ENCODE measurements around the gene SAPCD2.
"Not testable (repeated sequence)": the region's sequence is repeated elsewhere in the genome, so short reads cannot be mapped to it uniquely, and the experiment has no call there.

Gene SAPCD2, protein sequence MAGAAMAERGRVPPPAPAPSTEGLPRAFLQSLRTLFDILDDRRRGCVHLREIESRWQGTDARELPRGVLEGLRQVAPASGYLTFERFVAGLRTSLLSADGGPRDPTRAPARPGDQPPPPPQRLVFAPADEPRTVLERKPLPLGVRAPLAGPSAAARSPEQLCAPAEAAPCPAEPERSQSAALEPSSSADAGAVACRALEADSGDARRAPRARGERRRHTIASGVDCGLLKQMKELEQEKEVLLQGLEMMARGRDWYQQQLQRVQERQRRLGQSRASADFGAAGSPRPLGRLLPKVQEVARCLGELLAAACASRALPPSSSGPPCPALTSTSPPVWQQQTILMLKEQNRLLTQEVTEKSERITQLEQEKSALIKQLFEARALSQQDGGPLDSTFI

GRCh38 chr9:137070201-137070905, at the start of gene SAPCD2:
SAPCD2 (minus strand) TSS chr9:137070557; CDS start chr9:137070460, 97 bp downstream.
- peak; percentile 81 for DNase-seq

GRCh38 chr9:137118092-137118603, 47.8 kb upstream of the SAPCD2 start:
- DNase-seq, result not testable (repeated sequence)

- no peak for DNase-seq
These were observed 46.9 kb upstream of the SAPCD2 start for GRCh38 chr9:137117269-137117731.

DNA sequence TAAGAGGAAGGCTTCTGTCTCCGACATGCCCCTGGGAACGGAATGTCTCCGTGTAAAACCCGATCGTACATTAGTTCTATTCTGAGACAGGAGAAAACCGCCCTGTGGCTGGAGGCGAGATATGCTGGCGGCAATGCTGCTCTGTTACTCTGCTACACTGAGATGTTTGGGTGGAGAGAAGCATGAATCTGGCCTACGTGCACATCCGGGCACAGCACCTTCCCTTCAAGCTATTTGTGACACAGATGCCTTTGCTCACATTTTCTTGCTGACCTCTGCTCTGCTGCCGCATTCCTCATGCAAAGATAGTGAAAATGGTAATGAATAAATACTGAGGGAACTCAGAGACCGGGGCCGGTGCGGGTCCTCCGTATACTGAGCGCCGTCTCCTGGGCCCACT, 46.4 kb upstream of the SAPCD2 start:
- DNase-seq, result no peak

DNA sequence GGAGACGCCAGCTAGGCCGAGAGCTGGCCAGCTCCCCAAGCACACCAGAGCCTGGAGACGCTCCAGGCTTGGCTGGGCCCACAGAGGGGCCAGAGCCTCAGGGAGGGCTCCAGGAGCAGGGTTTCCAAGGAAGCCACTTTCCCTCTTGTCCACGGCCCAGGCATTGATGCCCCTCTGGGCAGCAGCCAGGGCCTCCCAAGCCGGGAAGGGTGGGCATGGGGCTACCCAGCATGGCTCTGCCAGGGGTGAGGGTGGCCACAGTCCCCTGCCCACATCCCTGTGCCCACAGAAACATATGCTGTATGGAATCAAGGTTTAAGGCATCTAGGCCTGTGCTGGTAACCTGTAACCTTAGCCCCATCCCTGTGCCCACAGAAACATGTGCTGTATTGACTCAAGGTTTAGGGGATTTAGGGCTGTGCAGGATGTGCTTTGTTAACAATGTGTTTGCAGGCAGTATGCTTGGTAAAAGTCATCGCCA, 45.7 kb upstream of the SAPCD2 start:
- DNase-seq, result no peak

DNA sequence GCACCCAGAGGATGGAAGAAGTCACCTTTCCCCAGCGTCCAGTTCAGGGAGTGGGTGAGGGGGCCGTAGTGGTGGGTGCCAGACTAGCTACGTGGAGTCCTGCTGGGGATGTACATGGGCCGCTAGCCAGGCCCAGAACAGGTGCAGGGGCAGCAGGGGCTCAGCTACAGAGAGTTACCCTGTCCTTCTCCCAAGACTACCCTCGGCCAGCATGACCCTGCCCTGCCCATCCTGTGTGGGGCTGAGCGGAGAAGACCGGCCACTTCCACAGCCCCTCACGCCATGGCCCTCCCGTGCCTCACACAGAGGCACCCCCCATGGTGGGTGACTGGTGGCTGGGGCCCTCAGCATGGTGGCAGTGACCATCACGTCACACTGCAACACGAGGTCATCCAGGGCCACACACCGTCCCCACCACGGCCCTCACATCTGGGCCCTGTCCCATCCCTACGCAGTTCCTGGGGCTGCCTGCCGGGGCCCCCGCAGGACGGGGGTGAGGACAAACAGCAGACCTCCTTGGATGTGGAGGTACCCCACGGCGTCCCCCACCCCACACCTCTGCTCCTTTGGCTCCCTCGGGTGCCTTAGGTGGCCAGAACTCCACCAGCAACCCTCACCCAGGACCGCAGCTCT, 45.2 kb upstream of the SAPCD2 start:
- DNase-seq, result no peak

DNA sequence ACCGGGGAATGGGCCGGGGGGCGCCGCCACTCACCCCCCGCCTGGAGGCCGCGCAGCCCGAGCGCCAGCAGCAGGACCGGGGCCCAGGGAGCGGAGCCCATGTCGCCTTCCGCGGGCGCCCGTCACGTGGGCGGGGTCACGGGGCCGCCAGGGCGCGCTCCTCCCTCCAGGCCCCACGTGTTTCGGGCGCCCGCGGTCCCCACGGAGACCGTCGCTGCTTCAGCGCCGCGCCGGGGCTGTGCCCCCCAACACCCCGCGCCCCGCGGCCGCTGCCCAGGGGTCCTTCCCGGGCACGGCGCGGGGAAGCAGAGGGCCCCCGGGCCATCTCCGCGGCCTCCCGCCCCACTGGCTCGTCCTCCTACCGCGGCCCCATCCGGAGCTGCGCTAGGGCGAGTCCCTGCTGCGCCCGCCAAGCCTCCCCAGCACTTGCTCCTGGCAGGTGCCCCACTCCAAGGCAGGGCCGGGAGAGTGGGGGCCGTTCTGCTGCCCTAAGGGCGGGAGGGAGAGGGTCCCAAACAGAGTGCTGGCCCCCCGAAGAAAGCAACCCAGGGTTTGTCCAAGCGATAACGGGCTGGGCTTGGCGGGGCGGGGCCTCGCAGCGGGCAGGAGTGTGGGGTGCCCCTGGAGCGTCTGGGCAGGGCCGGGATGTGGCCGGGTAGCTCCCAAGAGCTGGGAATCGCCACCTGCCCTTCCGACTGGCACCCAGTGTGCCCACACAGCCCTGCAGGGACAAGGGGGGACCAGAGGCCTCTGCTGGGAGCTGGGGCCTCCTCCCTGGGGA, 44.4 kb upstream of the SAPCD2 start, which contains the start of gene DPP7:
DPP7 (minus strand) TSS at position 121 of the 781 bp plus-strand sequence; CDS start at position 101, 20 bp downstream.
- DNase-seq, result peak; percentile 83

- DNase-seq, result no peak
These were observed 43.9 kb upstream of the SAPCD2 start for GRCh38 chr9:137114220-137114612.

DNA sequence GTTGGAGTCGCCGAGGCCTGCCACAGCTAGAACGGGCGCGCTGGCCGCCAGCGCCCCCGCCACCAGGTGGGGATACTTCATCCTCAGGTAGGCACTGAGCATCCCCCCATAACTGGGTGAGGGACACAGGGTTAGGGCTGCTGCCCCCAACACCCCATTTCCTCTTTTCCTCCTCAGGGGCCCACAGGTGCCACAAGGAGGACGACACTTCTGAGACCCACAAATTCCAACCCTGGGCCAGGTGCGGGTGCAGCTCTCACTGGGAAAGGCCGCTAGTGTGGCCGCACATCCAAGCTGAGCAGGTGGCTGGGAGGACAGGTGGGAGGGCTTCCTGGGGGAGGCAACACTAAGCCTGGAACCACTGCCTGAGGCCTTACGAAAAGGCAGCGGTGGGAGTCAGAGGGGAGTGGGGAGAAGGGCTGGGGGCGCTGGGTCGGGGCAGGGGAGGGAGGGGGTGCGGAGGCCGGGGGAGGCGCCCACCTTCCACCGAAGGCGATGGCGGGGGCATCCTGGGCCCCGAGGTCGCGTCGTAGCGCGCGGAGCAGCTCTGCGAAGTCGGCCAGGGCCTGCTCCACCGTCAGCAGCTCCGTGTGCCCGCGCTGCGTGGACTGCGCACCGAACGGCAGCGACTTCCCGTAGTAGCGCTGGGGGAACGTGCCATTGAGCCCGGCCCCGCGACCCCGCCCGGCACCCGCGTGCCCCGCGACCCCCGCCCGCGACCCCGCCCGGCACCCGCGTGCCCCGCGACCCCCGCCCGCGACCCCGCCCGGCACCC, 43.2 kb upstream of the SAPCD2 start:
- peak; percentile 46 for DNase-seq

- no peak for DNase-seq
These were observed 42.4 kb upstream of the SAPCD2 start for GRCh38 chr9:137112564-137113384.

GRCh38 chr9:137111788-137112563, 41.6 kb upstream of the SAPCD2 start:
- no peak for DNase-seq

GRCh38 chr9:137110911-137111787, 40.8 kb upstream of the SAPCD2 start:
- no peak for DNase-seq

DNA sequence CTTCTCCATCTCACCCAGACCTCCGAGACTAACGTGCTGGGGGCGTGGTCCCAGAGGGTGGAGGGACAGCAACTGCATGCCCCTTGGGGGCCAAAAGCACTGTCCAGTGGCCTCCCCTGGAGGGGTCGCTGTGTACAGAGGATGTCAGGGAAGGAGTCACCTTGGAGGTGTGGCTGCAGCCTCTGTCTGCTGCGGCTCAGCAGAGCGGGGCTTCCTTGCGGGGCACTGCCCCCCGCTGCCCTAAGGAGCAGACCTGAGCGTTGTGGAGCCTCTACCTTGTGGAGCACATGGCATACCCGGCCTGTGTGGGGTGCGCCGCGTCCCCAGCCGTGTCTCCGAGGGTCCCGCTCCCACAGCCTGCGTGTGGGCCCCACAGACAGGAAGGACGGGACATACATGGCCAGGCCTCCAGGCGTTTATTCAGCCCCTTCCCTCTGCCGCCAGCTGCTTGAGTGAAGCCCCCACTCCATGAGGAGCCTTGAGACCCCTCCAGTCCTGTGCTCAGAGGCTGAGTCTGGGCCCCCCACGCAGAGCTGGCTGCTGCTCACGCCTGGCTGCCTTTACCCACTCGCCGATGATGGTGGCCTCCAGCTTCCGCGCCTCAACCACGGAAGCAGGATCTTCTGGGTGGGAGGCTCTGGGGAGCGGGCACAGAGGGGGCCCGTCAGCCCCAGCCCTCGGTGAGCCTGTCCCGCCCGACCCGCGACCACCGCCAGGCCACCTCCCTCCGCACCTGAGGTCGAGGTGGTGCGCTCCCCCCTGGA, 40.0 kb upstream of the SAPCD2 start:
- no peak for DNase-seq

DNA sequence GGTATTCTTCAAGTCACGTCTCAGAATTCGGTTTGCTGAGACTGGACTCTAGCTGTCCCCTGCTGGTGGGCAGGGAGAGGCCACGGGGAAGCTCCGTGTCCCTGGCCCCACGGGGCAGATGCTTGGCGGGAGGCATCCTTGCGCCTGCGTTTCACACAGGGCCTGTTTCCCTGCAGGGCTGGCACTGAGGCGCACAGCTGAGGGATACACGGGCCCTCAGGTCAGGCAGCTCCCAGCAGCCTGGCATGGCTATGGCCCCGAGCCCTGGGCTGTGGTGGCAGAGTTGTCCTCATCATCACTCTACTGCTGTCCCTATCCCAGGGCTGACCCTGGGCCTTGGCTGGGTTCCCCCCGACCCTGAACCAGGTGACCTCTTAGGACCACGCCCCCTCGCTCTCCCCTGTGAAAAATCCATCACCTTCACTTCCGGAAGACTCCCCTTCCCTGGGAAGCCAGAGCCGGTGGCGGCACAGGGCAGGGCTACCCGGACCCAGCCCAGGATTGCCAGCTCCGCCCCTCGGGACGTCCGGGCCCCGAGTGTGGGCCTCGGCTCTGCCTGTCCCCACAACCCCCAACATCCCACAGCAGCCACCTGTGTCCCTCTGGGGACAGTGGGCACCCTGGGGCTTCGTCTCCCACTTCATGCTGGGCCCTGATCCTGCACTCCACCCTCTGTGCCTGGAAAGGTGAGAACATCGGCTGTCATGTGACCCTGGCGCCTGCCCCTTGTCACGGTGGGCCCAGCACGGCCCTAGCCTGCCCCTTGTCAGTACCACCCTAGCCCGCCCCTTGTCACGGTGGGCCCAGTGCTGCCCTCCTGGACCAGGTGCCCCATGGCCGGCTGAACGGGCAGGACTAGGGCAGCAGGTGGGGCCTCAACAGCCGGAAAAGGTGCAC, 39.1 kb upstream of the SAPCD2 start:
- no peak for DNase-seq

- DNase-seq, result no peak
These were observed 38.4 kb upstream of the SAPCD2 start for GRCh38 chr9:137108608-137109249.

GRCh38 chr9:137107982-137108381, 37.6 kb upstream of the SAPCD2 start:
- no peak for DNase-seq

Measured in stimulated activated CD4-positive, alpha-beta T cell treated with anti-CD3 and anti-CD28 coated beads, Interleukin-4, amount 100 ng/mL, for 1 hour (primary cell).